ENCODE measurements around the gene CMTM5.

The CMTM5 gene

GRCh38 chr14:23364164-23365035 lies 12.4 kb upstream of the CMTM5 start:
- H3K9me3 ChIP-seq, result no peaks in the 10 kb centered on the region
- TF ChIP-seq CTCF (IDR thresholded peaks at IDR 0.05), result no peak
- no peak overlapping the region for H3K4me3 ChIP-seq (ENCODE audit: low read depth in 1 of 2, low read length in 1 of 2)
- no peaks in the 10 kb centered on the region for H3K4me1 ChIP-seq (ENCODE audit: control insufficient read depth in 1 of 2, insufficient read depth in 1 of 2, low read depth in 1 of 2, low read length in 1 of 2)
- no peaks in the 10 kb centered on the region for H3K36me3 ChIP-seq
- H3K27me3 ChIP-seq, result peaks cover 88% of the 10 kb centered on the region
- no peak overlapping the region for H3K27ac ChIP-seq

- Histone ChIP-seq H3K9me3 (no peaks in the 10 kb centered on the region), H3K4me1 (ENCODE audit: control insufficient read depth in 1 of 2, insufficient read depth in 1 of 2, low read depth in 1 of 2, low read length in 1 of 2) (no peaks in the 10 kb centered on the region), H3K36me3 (no peaks in the 10 kb centered on the region), H3K27ac (no peak within 1 kb of the TSS), H3K4me3 (ENCODE audit: low read depth in 1 of 2, low read length in 1 of 2) (no peak within 1 kb of the TSS), H3K27me3 (peaks cover 92% of the 10 kb centered on the region)
- TF ChIP-seq CTCF (IDR thresholded peaks at IDR 0.05), result no peak
These were observed 11.7 kb upstream of the CMTM5 start, which contains the start of gene EFS for GRCh38 chr14:23365036-23365731. Gene EFS (minus strand): TSS chr14:23365172. CDS start chr14:23365025, 147 bp downstream.

DNA sequence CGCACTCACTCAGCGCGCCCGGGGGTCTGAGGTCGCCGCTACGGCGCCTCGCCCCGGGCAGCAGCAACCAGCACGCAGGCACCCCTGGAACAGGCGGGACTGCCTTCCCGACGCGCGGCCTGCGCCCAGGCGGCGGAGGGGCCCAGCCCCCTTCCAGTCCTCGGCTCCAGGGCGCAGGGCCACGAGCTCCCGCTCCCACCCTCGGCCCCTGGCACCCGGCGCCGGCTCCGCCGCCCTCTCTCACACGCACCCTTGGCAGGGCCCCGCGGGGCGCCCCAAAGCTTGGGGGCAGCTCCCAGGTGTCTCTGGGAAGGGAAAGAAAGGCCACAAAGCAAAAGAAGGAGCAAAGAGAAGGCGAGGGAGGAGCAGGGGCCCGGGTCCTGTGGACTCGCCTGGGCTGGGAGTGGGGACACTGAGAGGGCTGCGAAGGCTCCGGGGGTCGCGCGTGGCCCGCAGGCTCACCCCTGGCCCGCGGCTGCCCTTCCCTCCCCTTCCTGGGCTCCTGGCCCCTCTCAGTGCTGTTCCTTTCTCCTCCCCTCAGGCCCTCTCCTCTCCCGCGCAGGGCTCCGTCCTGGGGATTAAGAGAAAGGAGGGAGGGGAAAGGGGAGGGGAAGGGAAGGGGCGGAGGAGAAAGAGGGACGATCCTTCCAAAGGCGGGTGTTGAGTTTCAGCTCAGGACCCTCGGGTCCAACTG lies 11.0 kb upstream of the CMTM5 start:
- Histone ChIP-seq H3K27ac (no peak overlapping the region), H3K27me3 (peaks cover 96% of the 10 kb centered on the region), H3K4me3 (ENCODE audit: low read depth in 1 of 2, low read length in 1 of 2) (no peak overlapping the region), H3K36me3 (no peaks in the 10 kb centered on the region), H3K9me3 (no peaks in the 10 kb centered on the region), H3K4me1 (ENCODE audit: control insufficient read depth in 1 of 2, insufficient read depth in 1 of 2, low read depth in 1 of 2, low read length in 1 of 2) (no peaks in the 10 kb centered on the region)
- no peak for TF ChIP-seq CTCF (IDR thresholded peaks at IDR 0.05)

DNA sequence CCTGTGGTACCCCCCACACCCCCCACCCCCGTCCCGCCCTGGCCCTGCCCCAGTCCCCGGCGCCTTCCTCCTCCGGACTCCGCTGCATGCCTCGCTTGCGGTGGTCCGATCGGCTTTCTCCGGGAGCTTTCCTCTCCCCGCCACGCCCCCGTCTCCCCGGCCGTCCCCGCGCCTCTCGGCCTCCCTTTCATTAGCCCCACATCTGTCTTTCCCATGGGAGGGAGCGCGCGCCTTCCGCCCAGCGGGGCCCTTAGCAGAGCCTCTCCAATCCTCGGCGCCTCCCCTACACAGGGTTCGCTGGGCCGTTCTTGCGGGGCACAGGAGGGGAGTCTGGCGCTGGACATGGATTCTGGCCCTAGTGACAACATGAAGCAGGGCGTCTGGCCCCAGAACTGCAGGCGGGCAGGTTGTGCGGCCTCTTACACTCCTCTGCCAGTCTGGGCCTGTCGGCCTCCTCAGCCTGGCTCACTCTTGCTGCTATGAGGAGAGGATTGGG lies 10.4 kb upstream of the CMTM5 start:
- H3K9me3 ChIP-seq, result no peaks in the 10 kb centered on the region
- H3K36me3 ChIP-seq, result no peaks in the 10 kb centered on the region
- H3K27ac ChIP-seq, result no peak overlapping the region
- H3K4me1 ChIP-seq (ENCODE audit: control insufficient read depth in 1 of 2, insufficient read depth in 1 of 2, low read depth in 1 of 2, low read length in 1 of 2), result no peaks in the 10 kb centered on the region
- peaks cover 90% of the 10 kb centered on the region for H3K27me3 ChIP-seq
- no peak overlapping the region for H3K4me3 ChIP-seq (ENCODE audit: low read depth in 1 of 2, low read length in 1 of 2)
- no peak for TF ChIP-seq CTCF (IDR thresholded peaks at IDR 0.05)

DNA sequence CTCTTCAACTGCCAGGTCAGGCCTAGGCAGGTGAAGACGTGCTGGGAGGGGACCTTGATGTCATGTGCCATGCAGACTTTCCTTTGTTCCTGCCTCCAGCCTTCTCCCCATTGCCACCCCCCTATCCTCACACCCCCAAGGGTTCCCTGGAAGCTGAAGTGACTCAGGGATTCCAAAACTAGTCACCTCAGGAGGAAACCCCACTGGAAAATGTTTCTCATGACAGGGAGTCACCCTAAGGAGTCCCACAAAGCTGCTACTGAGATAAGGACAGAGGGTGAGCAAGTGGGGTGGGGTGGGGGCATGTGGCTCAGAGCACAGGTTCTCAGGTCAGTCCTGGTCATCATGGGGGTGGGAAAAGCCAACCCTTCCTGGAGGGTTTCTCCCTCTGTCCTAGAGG lies 6.6 kb upstream of the CMTM5 start:
- no peaks in the 10 kb centered on the region for H3K36me3 ChIP-seq
- H3K9me3 ChIP-seq, result no peaks in the 10 kb centered on the region
- no peak overlapping the region for H3K27ac ChIP-seq
- H3K27me3 ChIP-seq, result peaks cover 53% of the 10 kb centered on the region
- H3K4me1 ChIP-seq (ENCODE audit: control insufficient read depth in 1 of 2, insufficient read depth in 1 of 2, low read depth in 1 of 2, low read length in 1 of 2), result no peaks in the 10 kb centered on the region
- no peak overlapping the region for H3K4me3 ChIP-seq (ENCODE audit: low read depth in 1 of 2, low read length in 1 of 2)
- no peak for TF ChIP-seq CTCF (IDR thresholded peaks at IDR 0.05)
